ENCODE data around the gene SOX8.
A peak's percentile ranks its signal among the peaks of the same experiment; 100 is the strongest.

The SOX8 gene

DNA sequence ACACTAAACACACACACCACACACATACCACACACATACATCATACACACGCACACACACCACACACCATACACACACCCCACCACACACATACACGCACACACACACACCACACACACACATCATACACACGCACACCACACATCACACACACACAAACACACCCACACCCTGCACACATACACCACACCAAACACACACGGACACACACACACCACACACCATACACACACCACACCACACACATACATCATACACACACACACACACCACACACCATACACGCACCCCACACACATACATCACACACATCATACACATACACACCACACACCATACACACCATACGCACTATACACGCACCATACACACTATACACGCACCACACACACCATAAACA is 3.7 kb upstream of the SOX8 start:
- DNase-seq (ENCODE audit: low spot score): no peak
- TF ChIP-seq CTCF (IDR thresholded peaks at IDR 0.05): no peak
- Histone ChIP-seq H3K27ac (peak overlapping the region in 1 of 2 donors; percentile 78), H3K4me3 (no peak overlapping the region)

DNA sequence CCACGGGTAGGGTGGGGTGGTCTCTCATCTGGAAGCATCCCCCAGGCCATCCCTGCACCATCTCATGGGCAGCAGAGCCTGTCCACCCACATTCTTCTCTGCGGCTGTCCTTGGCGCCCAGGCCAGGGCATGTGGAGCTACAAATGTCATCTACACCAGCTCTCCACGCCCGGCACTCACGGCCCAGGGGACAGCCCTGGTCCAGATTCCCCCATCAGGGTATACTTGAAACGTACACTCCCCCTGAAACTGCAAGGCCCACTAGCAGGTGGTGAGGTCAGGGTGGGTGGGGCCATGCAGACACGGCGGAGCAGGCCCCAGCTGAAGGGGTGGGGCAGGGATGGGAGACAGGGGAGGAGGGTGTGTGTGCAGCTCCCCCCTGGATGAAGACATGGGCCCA is 3.2 kb upstream of the SOX8 start:
- no peak overlapping the region for H3K27ac ChIP-seq
- no peak for TF ChIP-seq CTCF (IDR thresholded peaks at IDR 0.05)
- no peak for DNase-seq (ENCODE audit: low spot score)
- H3K4me3 ChIP-seq: no peak overlapping the region

GRCh38 chr16:979147-979546 is 2.4 kb upstream of the SOX8 start:
- TF ChIP-seq CTCF (IDR thresholded peaks at IDR 0.05): no peak
- no peak overlapping the region for H3K27ac ChIP-seq
- DNase-seq (ENCODE audit: low spot score): no peak
- no peak overlapping the region for H3K4me3 ChIP-seq

- TF ChIP-seq CTCF (IDR thresholded peaks at IDR 0.05): no peak
- H3K27ac ChIP-seq: peak overlapping the region in 1 of 2 donors; percentile 65
- peak overlapping the region; percentile 85 for H3K4me3 ChIP-seq
- no peak for DNase-seq (ENCODE audit: low spot score)
Measured at GRCh38 chr16:979859-980594, 1.5 kb upstream of the SOX8 start.

DNA sequence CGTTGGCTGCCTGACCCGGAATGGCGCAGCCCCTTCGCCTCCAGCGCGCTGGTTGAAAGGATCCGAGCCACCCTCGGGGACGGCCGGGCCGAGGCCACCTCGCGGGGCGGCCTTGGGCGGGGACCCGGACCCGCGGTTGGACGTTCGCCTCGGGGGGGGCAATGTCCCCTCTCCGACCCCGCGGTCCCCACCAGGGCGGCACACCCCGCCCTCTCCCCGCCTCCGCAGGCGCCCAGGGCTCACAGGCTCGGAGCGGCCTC is 1.0 kb upstream of the SOX8 start:
- no peak for DNase-seq (ENCODE audit: low spot score)
- TF ChIP-seq CTCF (IDR thresholded peaks at IDR 0.05): no peak
- Histone ChIP-seq H3K4me3 (peak overlapping the region; percentile 85), H3K27ac (peak overlapping the region in 1 of 2 donors; percentile 65)

DNA sequence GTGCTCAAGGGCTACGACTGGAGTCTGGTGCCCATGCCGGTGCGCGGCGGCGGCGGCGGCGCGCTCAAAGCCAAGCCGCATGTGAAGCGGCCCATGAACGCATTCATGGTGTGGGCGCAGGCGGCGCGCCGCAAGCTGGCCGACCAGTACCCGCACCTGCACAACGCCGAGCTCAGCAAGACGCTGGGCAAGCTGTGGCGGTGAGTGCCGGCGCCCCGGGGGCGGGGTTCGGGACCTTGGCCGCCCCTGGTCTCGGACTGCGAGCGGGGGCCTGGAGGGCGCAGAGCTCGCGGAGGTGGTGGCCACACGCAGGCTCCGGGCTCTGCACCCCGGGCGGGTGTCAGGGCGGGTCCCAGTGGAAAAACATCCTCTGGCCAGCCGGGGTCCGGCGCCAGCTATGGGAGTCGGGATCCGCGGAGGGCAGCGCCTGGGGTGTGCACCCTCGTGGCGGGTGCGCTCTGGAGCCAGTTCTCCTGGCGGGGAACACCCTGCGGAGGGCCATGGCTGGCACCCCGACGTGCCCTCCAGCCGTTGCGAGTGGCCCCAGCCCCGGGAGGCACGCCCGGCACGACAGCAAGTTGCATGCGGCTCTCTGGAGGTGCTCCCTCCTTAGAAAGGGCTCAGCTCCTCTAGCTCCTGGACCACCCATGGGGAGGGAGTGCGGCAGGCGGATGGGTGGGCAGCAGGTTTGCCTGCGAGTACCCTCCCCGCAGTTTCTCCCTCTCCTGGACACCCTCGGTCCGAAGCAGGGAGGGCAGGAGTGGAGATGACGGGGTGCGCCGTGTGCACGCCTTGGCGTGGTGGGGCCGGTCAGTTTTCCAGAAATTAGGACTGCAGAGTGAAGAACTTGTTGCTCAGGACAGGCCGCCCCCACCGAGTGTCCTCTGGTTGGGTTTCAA is 824 bp downstream of the SOX8 start:
- no peak overlapping the region for H3K27ac ChIP-seq
- no peak for DNase-seq (ENCODE audit: low spot score)
- peak overlapping the region; percentile 85 for H3K4me3 ChIP-seq
- no peak for TF ChIP-seq CTCF (IDR thresholded peaks at IDR 0.05)
